ENCODE data around the gene ANO10.
"Not testable (repeated sequence)": the region's sequence is repeated elsewhere in the genome, so short reads cannot be mapped to it uniquely, and the experiment has no call there.

Gene ANO10

GRCh38 chr3:43366885-43367284 is 254.9 kb downstream of the ANO10 start:
- no peak for DNase-seq

DNA sequence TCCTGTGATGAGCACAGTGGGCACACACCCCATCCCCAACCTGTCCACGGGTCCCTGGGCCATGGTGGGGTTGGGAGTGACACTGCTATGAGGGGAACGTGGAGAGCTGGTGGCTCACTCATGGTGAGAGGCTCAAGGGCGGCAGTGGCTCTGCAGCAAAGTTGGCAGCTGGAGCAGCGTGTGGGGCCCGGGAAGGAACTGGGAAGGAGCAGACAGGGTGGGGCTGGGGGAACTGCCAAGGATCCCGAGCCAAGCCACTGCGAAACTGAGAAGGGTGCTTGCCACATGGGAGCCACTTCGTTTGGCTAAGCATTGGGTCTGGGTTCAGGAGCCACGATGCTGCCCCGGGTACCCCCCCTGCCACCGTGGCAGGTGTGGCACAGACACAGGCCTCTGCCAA is 255.3 kb downstream of the ANO10 start:
- no peak for DNase-seq

- DNase-seq, result no peak
Measured at GRCh38 chr3:43365601-43366305, 256.1 kb downstream of the ANO10 start.

DNA sequence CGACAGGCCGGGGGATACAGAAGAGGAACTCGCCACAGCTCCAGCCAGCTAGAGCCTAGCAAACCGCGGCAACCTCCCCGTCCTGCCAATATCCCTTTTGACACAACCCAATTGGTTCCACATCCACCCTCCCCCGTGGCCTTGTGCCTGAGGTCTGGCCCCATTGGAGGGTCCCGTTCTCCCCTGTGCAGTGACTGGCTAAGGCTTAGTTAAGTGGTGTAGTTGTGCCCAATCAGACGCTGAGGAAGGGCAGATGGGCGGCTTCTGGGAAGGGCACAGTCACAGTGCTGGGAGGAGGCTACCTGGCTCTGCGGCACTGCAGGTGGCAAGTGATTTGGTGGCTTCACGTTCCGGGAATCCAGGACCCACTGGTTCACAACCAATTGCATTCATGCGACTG is 256.9 kb downstream of the ANO10 start:
- no peak for DNase-seq

- DNase-seq, result no peak
Measured at GRCh38 chr3:43364494-43364893, 257.3 kb downstream of the ANO10 start.

- no peak for DNase-seq
Measured at GRCh38 chr3:43363621-43364266, 258.1 kb downstream of the ANO10 start.

DNA sequence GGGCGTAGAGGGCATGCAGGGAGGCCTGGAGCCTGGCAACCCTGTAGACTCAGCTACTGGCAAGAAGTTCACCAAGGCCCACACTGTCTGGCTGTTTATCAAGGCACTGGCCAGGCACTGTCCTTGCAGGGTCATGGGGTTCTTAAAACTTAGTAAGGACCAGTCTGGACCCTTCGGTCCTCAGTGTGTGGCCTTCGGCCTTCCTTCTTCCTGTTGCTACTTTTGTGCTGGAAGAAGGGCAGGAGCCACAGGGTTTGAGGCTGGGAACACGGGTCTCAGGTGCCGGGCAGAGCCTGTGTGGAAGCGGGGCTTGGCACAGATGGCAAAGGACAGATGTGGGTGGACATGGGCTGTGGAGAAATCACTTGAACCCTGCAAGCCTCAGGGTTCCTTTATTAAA is 258.9 kb downstream of the ANO10 start:
- no peak for DNase-seq

DNA sequence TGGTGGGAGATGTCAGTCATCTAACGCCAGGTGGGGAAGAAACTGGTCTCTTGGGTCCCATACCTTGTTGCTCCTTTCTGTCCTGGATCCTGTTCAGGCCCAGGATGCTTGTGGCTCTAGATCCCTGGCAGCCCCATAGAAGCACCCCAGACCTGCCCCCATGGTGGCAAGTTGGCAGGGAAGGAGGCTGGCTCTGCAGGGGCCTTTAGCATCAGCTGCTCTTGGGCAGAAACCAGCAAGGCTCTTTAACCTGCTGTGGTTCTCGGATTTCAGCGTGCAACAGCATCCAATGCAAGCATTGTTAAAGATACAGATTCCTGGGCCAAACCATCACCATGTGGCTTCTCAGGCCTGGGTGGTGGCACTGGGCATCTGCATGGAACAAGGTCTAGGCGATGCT is 259.6 kb downstream of the ANO10 start:
- DNase-seq, result no peak

GRCh38 chr3:43361077-43361476 is 260.7 kb downstream of the ANO10 start:
- DNase-seq, result no peak

- not testable (repeated sequence) for DNase-seq
Measured at GRCh38 chr3:43356033-43356432, 265.8 kb downstream of the ANO10 start.

DNA sequence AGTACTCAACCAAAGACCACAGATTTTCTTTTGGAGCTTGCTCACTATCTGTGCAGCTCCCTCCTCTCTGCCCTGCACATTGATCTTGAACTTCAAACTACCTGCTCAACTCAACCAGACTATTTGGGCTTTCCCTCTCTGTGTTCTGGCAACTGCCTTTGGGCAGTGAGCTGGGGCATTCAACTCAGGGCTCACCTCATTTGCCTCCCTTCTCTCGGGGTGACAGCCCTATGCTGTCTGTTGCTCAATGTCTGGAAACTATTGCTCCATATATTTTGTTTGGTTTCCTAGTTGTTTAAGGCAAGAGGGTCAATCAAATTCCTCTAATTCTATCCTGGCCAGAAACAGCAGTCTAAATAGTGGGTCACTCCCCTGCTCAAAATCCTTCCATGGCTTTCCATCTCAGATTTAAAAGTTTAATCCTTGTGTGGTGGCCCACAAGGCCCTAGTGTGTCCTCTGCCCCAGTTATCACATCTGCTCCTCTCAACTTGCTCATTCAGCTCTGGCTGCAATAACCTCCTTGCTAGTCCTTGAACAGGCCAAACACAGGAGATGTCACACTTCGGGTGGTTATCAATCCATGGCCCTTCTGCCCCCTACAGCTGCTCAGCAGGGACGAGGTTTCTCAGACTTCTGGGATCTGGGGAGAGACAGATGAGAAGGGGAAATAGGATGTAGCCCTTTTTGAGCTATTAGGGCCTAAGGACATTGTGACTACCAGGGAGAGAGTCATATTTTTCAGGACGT is 267.7 kb downstream of the ANO10 start:
- DNase-seq, result no peak

DNA sequence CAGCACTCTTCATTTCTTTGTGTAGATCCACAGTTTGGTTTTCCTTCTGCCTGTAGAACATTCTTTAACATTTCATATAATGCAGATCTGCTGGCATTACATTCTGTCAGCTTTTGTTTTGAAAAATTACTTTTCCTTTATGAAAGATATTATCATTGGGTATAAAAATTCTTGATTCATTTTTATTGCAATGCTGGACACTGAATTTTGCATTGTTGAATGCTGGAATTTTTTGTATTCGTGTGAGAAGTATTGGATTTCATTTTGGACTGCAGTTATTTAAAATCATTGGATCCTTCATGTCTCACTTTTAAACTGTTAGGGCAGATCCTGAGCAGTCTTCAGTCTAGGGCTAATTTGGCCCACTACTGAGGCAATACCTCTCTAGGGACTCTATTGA is 268.4 kb downstream of the ANO10 start:
- DNase-seq, result no peak

GRCh38 chr3:43349716-43350115 is 272.1 kb downstream of the ANO10 start:
- DNase-seq, result no peak

DNA sequence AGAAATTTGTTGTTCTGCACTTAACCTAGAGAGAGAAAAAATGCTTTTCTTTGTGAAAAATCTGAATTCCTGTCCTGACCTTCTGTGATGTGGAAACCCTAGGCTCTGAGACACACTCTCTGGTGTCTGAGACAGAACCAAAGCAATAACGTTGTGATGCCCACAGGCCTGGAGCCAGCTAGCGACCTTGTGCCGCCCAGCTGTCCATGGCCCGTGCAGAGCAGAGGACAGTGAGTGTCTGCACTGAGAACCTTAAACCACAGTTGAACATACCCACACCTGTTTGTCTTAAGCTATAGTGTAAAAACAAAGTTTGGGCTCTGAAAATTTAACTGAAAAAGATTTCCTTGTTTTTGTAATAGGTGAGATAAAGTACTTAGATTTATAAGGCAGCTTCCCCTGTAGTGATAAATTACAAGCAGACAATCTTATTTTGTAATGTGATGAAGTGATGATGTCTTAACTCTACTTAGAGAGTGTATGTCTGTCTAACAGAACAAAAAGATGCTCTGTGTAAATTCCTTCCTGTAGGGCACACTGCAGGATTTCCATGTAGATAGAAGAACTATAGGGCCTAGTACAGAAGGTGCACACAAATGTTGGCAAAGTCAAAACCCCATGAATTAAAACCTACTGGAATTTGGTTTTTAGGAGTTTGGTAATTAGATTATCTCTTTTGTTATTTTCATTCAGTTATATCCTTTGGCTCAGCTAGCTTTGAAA is 272.8 kb downstream of the ANO10 start:
- DNase-seq, result no peak

DNA sequence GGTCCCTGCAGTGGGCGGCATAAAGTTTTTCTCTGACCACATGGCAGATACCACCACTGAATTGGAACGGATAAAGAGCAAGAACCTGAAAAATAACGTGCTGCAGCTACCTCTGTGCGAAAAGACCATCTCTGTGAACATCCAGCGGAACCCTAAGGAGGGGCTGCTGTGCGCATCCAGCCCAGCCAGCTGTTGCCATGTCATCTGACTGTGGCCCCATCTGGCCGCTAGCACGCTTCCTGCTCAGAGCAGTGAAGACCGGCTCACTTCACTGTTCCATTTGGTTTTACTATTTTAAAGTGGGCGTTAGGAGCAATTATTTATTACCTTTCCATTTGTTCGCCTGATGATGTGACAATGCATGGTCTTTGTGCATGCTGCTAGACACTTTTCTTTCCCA is 273.5 kb downstream of the ANO10 start:
- DNase-seq, result no peak

DNA sequence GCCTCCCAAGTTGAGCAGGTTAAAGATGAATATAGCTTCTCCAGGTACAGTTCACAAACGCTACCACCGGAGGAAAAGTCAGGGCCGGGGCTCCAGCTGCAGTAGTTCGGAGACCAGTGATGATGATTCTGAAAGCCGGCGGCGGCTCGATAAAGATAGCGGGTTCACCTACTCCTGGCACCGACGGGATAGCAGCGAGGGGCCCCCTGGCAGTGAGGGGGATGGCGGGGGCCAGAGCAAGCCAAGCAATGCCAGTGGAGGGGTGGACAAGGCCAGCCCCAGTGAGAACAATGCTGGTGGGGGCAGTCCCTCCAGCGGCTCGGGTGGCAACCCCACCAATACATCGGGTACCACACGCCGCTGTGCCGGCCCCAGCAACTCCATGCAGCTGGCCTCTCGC is 274.0 kb downstream of the ANO10 start:
- no peak for DNase-seq

- no peak for DNase-seq
Measured at GRCh38 chr3:43346978-43347749, 274.6 kb downstream of the ANO10 start.

GRCh38 chr3:43345877-43346276 is 275.9 kb downstream of the ANO10 start:
- DNase-seq, result no peak

- DNase-seq, result no peak
Measured at GRCh38 chr3:43345246-43345645, 276.6 kb downstream of the ANO10 start.

GRCh38 chr3:43344520-43344919 is 277.3 kb downstream of the ANO10 start:
- DNase-seq, result no peak

DNA sequence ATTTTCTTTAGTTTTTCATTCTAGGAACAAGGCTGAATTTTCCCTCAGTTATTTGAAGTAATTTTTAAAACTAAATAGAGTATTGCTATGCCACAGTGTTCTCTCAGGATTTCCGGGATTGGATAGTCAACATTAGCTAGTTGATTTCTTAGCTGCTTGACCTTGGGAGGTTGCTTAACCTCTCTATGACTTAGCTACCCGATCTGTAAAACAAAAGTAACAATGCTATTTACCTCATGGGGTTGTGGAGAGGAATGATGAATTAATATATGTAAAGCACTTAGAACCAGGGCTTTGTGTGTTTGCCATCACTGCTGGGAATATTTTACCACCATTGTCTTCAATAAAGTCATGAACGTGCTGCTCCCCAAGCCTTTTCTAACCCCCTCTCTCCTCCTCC is 278.0 kb downstream of the ANO10 start:
- no peak for DNase-seq

GRCh38 chr3:43343185-43343584 is 278.6 kb downstream of the ANO10 start:
- no peak for DNase-seq

- DNase-seq, result no peak
Measured at GRCh38 chr3:43341788-43342187, 280.0 kb downstream of the ANO10 start.

All from NCI-H2081 treated with DMSO at 0.1 percent for 48 hours (cell line).